WTC11 (cell line): ENCODE data around the gene DUSP6. TPM values are rescaled to one million over a fixed set of nuclear protein-coding genes. Genes with fewer than 3 reads are reported as not detected.
A peak's percentile ranks its signal among the peaks of the same experiment; 100 is the strongest.

ENCODE experiments used
- ATAC-seq: fragments of 200-7000 bp; cut with Tn5 transposase; 2 replicates; pipeline ENCODE4 v1.10.0; 2021; ENCODE audit warnings: mild to moderate bottlenecking, moderate library complexity
- CTCF ChIA-PET: fragments of 300-600 bp; sonication (Branson Sonifier 250); formaldehyde crosslinking; loops from one replicate; lab custom pipeline; 2021; ENCODE audit warnings: antibody characterized with exemption; lab: Charles Lee
- POLR2A ChIA-PET: fragments of 350-600 bp; sonication (Branson Sonifier 250); formaldehyde crosslinking; loops from one replicate; lab custom pipeline; 2021; ENCODE audit warnings: antibody characterized with exemption; lab: Charles Lee
- DNase-seq: peaks from one replicate; pipeline ENCODE4 v3.0.0; 2021; ENCODE audit warnings: low spot score
- H3K27ac Mint-ChIP-seq: 2 replicates; pipeline ENCODE4 v1.8.0; 2021; ENCODE audit warnings: mixed read lengths
- H3K27me3 Mint-ChIP-seq: 2 replicates; pipeline ENCODE4 v1.8.0; 2021; ENCODE audit warnings: low read depth, mild to moderate bottlenecking, moderate library complexity, mixed read lengths
- H3K36me3 Mint-ChIP-seq: 2 replicates; pipeline ENCODE4 v1.8.0; 2021; ENCODE audit warnings: mixed read lengths
- H3K4me1 Mint-ChIP-seq: 2 replicates; pipeline ENCODE4 v1.8.0; 2022; ENCODE audit warnings: mixed read lengths
- H3K4me3 Mint-ChIP-seq: 2 replicates; pipeline ENCODE4 v1.8.0; 2021; ENCODE audit warnings: mild to moderate bottlenecking, moderate library complexity, mixed read lengths
- H3K9me3 Mint-ChIP-seq: 2 replicates; pipeline ENCODE4 v1.8.0; 2021; ENCODE audit warnings: mixed read lengths
- AR ChIP-seq: fragments of 250-450 bp; sonication (Bioruptor Pico); IDR thresholded peaks from 2 replicates; pipeline ENCODE4 v1.9.0; 2021; ENCODE audit warnings: mild to moderate bottlenecking
- CREB1 ChIP-seq: sonication (generic); formaldehyde crosslinking; IDR thresholded peaks from 2 replicates; pipeline ENCODE4 v1.8.0; 2023; ENCODE audit warnings: mild to moderate bottlenecking, missing genetic modification reagents
- EMX1 ChIP-seq: fragments of 250-450 bp; sonication (Bioruptor Pico); IDR thresholded peaks from 2 replicates; pipeline ENCODE4 v1.8.0; 2021; ENCODE audit warnings: mild to moderate bottlenecking
- JUN ChIP-seq: sonication (generic); formaldehyde crosslinking; IDR thresholded peaks from 2 replicates; pipeline ENCODE4 v1.8.0; 2023; ENCODE audit warnings: mild to moderate bottlenecking, missing genetic modification reagents
- NFATC4 ChIP-seq: fragments of 250-450 bp; sonication (Bioruptor Pico); IDR thresholded peaks from 2 replicates; pipeline ENCODE4 v1.9.0; 2021; ENCODE audit warnings: mild to moderate bottlenecking
- OVOL2 ChIP-seq: fragments of 250-450 bp; sonication (Bioruptor Pico); IDR thresholded peaks from 2 replicates; pipeline ENCODE4 v1.9.0; 2021; ENCODE audit warnings: mild to moderate bottlenecking, borderline replicate concordance
- PRDM15 ChIP-seq: sonication (generic); formaldehyde crosslinking; IDR thresholded peaks from 2 replicates; pipeline ENCODE4 v1.8.0; 2022; ENCODE audit warnings: missing genetic modification reagents
- PRRX2 ChIP-seq: fragments of 250-450 bp; sonication (Bioruptor Pico); IDR thresholded peaks from 2 replicates; pipeline ENCODE4 v1.8.0; 2021; ENCODE audit warnings: mild to moderate bottlenecking
- SMAD3 ChIP-seq: sonication (generic); formaldehyde crosslinking; IDR thresholded peaks from 2 replicates; pipeline ENCODE4 v1.8.0; 2022; ENCODE audit warnings: missing genetic modification reagents, mild to moderate bottlenecking, borderline replicate concordance
- SP1 ChIP-seq: sonication (generic); formaldehyde crosslinking; conservative IDR thresholded peaks from 2 replicates; pipeline ENCODE4 v1.8.1; 2022; ENCODE audit warnings: missing genetic modification reagents
- ZNF219 ChIP-seq: sonication (generic); formaldehyde crosslinking; IDR thresholded peaks from 2 replicates; pipeline ENCODE4 v1.8.0; 2023; ENCODE audit warnings: missing genetic modification reagents, mild to moderate bottlenecking, borderline replicate concordance
- ZNF512 ChIP-seq: sonication (generic); formaldehyde crosslinking; IDR thresholded peaks from 2 replicates; pipeline ENCODE4 v1.8.1; 2022; ENCODE audit warnings: missing genetic modification reagents, borderline replicate concordance
- ZNF671 ChIP-seq: fragments of 250-450 bp; sonication (Bioruptor Pico); IDR thresholded peaks from 2 replicates; pipeline ENCODE4 v1.8.0; 2021; ENCODE audit warnings: mild to moderate bottlenecking
- total RNA-seq: library from RNA; stranded (reverse); gene quantifications from 3 replicates; pipeline ENCODE4 v1.2.3, GENCODE V29; 2021
- TF ChIP-seq, protein P1 (sequence below): fragments of 250-450 bp; sonication (Bioruptor Pico); IDR thresholded peaks from 2 replicates; pipeline ENCODE4 v1.9.0; 2021; ENCODE audit warnings: moderate library complexity, mild to moderate bottlenecking, inconsistent platforms, borderline replicate concordance
- TF ChIP-seq, protein P2 (sequence below): fragments of 250-450 bp; sonication (Bioruptor Pico); conservative IDR thresholded peaks from 2 replicates; pipeline ENCODE4 v1.9.0; 2021; ENCODE audit warnings: mild to moderate bottlenecking
- TF ChIP-seq, protein P3 (sequence below): fragments of 250-450 bp; sonication (Bioruptor Pico); IDR thresholded peaks from 2 replicates; pipeline ENCODE4 v1.9.0; 2021; ENCODE audit warnings: mild to moderate bottlenecking, borderline replicate concordance
- TF ChIP-seq, protein P4 (sequence below): fragments of 250-450 bp; sonication (Bioruptor Pico); IDR thresholded peaks from 2 replicates; pipeline ENCODE4 v1.8.0; 2021; ENCODE audit warnings: mild to moderate bottlenecking
- TF ChIP-seq, protein P5 (sequence below): sonication (generic); formaldehyde crosslinking; IDR thresholded peaks from 2 replicates; pipeline ENCODE4 v1.8.0; 2022; ENCODE audit warnings: mild to moderate bottlenecking, missing genetic modification reagents

DUSP6 gene
- total RNA-seq, 1 experiment from 2014 or later = 245 TPM

GRCh38 chr12:89346741-89347324, 5.5 kb downstream of the DUSP6 start:
- peak overlapping the region; percentile 81 for H3K27ac Mint-ChIP-seq
- no peak for DNase-seq
- peaks cover 42% of the 10 kb centered on the region for H3K36me3 Mint-ChIP-seq
- H3K9me3 Mint-ChIP-seq = no peaks in the 10 kb centered on the region
- ChIA-PET POLR2A (interaction anchor here (0.6 to 3.5 kb wide), 10 partner anchors 8 to 259 kb away, joined by 3 to 19 read pairs (median 4); partner anchors contain the start of gene GALNT4), CTCF (interaction anchor here (1.3 to 2.3 kb wide), 7 partner anchors 105 to 330 kb away, joined by 4 to 13 read pairs (median 6); partner anchors contain the start of gene GALNT4)
- peak; percentile 5 for ATAC-seq
- H3K4me3 Mint-ChIP-seq = peak overlapping the region; percentile 97
- H3K4me1 Mint-ChIP-seq = peaks cover 68% of the 10 kb centered on the region
- H3K27me3 Mint-ChIP-seq = peaks cover 6% of the 10 kb centered on the region
- TF ChIP-seq, protein P1, sequence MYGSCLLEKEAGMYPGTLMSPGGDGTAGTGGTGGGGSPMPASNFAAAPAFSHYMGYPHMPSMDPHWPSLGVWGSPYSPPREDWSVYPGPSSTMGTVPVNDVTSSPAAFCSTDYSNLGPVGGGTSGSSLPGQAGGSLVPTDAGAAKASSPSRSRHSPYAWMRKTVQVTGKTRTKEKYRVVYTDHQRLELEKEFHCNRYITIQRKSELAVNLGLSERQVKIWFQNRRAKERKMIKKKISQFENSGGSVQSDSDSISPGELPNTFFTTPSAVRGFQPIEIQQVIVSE (CRISPR knock-in tag) = peak; percentile 8; the same call in 1 of the 2 replicates
- no peak for TF ChIP-seq PRDM15 (CRISPR knock-in tag)
- TF ChIP-seq SP1 (CRISPR knock-in tag) = 0 out of 2 replicates have a peak, but pooled peaks have one; percentile 5
- TF ChIP-seq, protein P2, sequence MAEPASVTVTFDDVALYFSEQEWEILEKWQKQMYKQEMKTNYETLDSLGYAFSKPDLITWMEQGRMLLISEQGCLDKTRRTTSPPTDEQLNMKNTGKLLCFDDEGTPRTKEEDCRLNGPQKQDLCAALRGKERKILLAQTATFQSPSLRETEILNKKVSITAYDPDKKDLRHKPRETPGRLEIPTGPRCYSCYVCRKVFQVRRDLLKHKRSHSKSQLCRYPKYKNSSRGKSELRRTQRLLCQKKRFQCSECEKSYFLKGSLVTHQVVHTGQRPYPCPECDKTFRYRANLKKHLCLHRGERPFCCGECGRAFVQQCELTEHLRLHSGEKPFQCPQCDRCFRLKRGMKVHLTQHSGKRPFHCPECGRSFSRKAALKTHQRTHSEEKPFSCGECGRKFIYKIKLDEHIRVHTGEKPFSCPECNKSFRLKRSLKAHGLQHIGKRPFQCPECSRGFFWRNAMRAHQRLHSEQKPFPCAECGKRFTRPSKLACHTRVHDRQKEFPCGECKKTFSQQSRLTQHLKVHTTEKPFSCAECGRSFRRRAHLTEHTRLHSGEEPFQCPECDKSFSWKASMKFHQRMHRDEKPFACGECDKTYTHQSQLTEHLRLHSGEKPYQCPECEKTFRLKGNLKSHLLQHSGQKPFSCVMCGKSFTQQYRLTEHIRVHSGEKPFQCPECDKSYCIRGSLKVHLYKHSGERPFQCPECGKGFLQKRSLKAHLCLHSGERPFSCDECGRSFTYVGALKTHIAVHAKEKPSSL (CRISPR knock-in tag) = 0 out of 2 replicates have a peak, but pooled peaks have one; percentile 12
- 0 out of 2 replicates have a peak, but pooled peaks have one; percentile 53 for TF ChIP-seq AR (CRISPR knock-in tag)
- TF ChIP-seq OVOL2 = no peak
- TF ChIP-seq NFATC4 (CRISPR knock-in tag) = peak; percentile 82; the same call in 1 of the 2 replicates
- TF ChIP-seq, protein P3, sequence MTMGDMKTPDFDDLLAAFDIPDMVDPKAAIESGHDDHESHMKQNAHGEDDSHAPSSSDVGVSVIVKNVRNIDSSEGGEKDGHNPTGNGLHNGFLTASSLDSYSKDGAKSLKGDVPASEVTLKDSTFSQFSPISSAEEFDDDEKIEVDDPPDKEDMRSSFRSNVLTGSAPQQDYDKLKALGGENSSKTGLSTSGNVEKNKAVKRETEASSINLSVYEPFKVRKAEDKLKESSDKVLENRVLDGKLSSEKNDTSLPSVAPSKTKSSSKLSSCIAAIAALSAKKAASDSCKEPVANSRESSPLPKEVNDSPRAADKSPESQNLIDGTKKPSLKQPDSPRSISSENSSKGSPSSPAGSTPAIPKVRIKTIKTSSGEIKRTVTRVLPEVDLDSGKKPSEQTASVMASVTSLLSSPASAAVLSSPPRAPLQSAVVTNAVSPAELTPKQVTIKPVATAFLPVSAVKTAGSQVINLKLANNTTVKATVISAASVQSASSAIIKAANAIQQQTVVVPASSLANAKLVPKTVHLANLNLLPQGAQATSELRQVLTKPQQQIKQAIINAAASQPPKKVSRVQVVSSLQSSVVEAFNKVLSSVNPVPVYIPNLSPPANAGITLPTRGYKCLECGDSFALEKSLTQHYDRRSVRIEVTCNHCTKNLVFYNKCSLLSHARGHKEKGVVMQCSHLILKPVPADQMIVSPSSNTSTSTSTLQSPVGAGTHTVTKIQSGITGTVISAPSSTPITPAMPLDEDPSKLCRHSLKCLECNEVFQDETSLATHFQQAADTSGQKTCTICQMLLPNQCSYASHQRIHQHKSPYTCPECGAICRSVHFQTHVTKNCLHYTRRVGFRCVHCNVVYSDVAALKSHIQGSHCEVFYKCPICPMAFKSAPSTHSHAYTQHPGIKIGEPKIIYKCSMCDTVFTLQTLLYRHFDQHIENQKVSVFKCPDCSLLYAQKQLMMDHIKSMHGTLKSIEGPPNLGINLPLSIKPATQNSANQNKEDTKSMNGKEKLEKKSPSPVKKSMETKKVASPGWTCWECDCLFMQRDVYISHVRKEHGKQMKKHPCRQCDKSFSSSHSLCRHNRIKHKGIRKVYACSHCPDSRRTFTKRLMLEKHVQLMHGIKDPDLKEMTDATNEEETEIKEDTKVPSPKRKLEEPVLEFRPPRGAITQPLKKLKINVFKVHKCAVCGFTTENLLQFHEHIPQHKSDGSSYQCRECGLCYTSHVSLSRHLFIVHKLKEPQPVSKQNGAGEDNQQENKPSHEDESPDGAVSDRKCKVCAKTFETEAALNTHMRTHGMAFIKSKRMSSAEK = 0 out of 2 replicates have a peak, but pooled peaks have one; percentile 37
- TF ChIP-seq ZNF671 (CRISPR knock-in tag) = peak; percentile 79
- TF ChIP-seq ZNF219 (CRISPR knock-in tag) = no peak
- TF ChIP-seq EMX1 (CRISPR knock-in tag) = peak; percentile 48; the same call in 1 of the 2 replicates
- TF ChIP-seq, protein P4, sequence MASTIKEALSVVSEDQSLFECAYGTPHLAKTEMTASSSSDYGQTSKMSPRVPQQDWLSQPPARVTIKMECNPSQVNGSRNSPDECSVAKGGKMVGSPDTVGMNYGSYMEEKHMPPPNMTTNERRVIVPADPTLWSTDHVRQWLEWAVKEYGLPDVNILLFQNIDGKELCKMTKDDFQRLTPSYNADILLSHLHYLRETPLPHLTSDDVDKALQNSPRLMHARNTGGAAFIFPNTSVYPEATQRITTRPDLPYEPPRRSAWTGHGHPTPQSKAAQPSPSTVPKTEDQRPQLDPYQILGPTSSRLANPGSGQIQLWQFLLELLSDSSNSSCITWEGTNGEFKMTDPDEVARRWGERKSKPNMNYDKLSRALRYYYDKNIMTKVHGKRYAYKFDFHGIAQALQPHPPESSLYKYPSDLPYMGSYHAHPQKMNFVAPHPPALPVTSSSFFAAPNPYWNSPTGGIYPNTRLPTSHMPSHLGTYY = peak; percentile 92
- no peak for TF ChIP-seq ZNF512 (CRISPR knock-in tag)
- 0 out of 2 replicates have a peak, but pooled peaks have one; percentile 21 for TF ChIP-seq CREB1 (CRISPR knock-in tag)
- TF ChIP-seq, protein P5, sequence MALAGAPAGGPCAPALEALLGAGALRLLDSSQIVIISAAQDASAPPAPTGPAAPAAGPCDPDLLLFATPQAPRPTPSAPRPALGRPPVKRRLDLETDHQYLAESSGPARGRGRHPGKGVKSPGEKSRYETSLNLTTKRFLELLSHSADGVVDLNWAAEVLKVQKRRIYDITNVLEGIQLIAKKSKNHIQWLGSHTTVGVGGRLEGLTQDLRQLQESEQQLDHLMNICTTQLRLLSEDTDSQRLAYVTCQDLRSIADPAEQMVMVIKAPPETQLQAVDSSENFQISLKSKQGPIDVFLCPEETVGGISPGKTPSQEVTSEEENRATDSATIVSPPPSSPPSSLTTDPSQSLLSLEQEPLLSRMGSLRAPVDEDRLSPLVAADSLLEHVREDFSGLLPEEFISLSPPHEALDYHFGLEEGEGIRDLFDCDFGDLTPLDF (CRISPR knock-in tag) = no peak
- TF ChIP-seq JUN (CRISPR knock-in tag) = no peak
- TF ChIP-seq PRRX2 (CRISPR knock-in tag) = peak; percentile 62; the same call in 1 of the 2 replicates
- TF ChIP-seq SMAD3 (CRISPR knock-in tag) = 0 out of 2 replicates have a peak, but pooled peaks have one; percentile 13
